Osteocyte (in vitro differentiated cells): Measurements from ENCODE around the gene TLE7. TPM values are rescaled to one million over a fixed set of nuclear protein-coding genes. Genes with fewer than 3 reads are reported as not detected.

Experiments
- DNase-seq: peaks from one replicate; pipeline ENCODE4 v3.0.0; 2021; ENCODE audit warnings: mixed read lengths; ENCODE audit not compliant: unreplicated experiment; ENCODE audit errors: extremely low spot score
- H3K27ac Mint-ChIP-seq: one replicate; pipeline ENCODE4 v1.8.0; 2021; ENCODE audit warnings: mild to moderate bottlenecking, mixed read lengths; ENCODE audit not compliant: unreplicated experiment
- H3K27me3 Mint-ChIP-seq: one replicate; pipeline ENCODE4 v1.8.0; 2021; ENCODE audit warnings: mixed read lengths; ENCODE audit not compliant: unreplicated experiment
- H3K36me3 Mint-ChIP-seq: one replicate; pipeline ENCODE4 v1.8.0; 2021; ENCODE audit warnings: mixed read lengths; ENCODE audit not compliant: unreplicated experiment
- H3K4me1 Mint-ChIP-seq: one replicate; pipeline ENCODE4 v1.8.0; 2021; ENCODE audit warnings: mixed read lengths; ENCODE audit not compliant: unreplicated experiment
- H3K4me3 Mint-ChIP-seq: one replicate; pipeline ENCODE4 v1.8.0; 2021; ENCODE audit warnings: mild to moderate bottlenecking, moderate library complexity, mixed read lengths; ENCODE audit not compliant: unreplicated experiment
- H3K9me3 Mint-ChIP-seq: one replicate; pipeline ENCODE4 v1.8.0; 2021; ENCODE audit warnings: mixed read lengths; ENCODE audit not compliant: unreplicated experiment
- total RNA-seq: library from RNA; stranded (reverse); gene quantifications from 2 replicates; pipeline ENCODE4 v1.2.1, GENCODE V29; 2021
- TF ChIP-seq, protein P1 (sequence below): fragments of 200-600 bp; sonication (generic); IDR thresholded peaks from 2 replicates; pipeline ENCODE4 v1.5.0; 2021; ENCODE audit warnings: antibody characterized with exemption, mild to moderate bottlenecking, moderate library complexity

Gene TLE7
- total RNA-seq, 1 donor from 2014 or later = not detected

DNA sequence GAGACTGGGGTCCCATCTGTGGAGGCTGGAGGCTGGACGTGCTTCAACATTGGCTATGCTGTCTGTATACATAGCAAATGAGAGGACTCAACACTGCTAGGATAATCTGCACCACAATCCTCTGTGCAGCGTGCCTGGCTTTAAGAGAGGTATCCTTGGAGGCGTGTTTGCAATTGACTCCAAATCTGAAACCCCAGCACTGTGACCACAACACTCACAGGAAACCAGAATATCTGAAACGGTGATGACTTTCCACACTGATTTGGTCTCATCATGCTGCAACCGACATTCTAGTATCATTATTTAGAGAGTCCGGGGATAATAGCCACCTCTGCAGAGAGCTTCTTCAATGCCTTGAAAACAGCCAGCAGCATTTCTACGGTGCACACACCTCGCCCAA is 35.1 kb downstream of the TLE7 start:
- H3K4me3 Mint-ChIP-seq = no peak overlapping the region
- H3K27me3 Mint-ChIP-seq = peaks cover 15% of the 10 kb centered on the region
- no peaks in the 10 kb centered on the region for H3K4me1 Mint-ChIP-seq
- DNase-seq = no peak
- H3K36me3 Mint-ChIP-seq = no peaks in the 10 kb centered on the region
- H3K27ac Mint-ChIP-seq = no peak overlapping the region
- TF ChIP-seq, protein P1, sequence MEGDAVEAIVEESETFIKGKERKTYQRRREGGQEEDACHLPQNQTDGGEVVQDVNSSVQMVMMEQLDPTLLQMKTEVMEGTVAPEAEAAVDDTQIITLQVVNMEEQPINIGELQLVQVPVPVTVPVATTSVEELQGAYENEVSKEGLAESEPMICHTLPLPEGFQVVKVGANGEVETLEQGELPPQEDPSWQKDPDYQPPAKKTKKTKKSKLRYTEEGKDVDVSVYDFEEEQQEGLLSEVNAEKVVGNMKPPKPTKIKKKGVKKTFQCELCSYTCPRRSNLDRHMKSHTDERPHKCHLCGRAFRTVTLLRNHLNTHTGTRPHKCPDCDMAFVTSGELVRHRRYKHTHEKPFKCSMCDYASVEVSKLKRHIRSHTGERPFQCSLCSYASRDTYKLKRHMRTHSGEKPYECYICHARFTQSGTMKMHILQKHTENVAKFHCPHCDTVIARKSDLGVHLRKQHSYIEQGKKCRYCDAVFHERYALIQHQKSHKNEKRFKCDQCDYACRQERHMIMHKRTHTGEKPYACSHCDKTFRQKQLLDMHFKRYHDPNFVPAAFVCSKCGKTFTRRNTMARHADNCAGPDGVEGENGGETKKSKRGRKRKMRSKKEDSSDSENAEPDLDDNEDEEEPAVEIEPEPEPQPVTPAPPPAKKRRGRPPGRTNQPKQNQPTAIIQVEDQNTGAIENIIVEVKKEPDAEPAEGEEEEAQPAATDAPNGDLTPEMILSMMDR = no peak
- no peaks in the 10 kb centered on the region for H3K9me3 Mint-ChIP-seq

GRCh38 chr16:71406316-71406715 is 35.5 kb downstream of the TLE7 start:
- Mint-ChIP-seq H3K36me3 (no peaks in the 10 kb centered on the region), H3K27ac (no peak overlapping the region), H3K4me3 (no peak overlapping the region), H3K4me1 (no peaks in the 10 kb centered on the region), H3K27me3 (peaks cover 12% of the 10 kb centered on the region), H3K9me3 (no peaks in the 10 kb centered on the region)
- TF ChIP-seq, protein P1 = no peak
- no peak for DNase-seq

GRCh38 chr16:71404364-71404763 is 37.5 kb downstream of the TLE7 start:
- Mint-ChIP-seq H3K4me1 (no peaks in the 10 kb centered on the region), H3K27ac (no peak overlapping the region), H3K27me3 (peaks cover 6% of the 10 kb centered on the region), H3K36me3 (no peaks in the 10 kb centered on the region), H3K4me3 (no peak overlapping the region), H3K9me3 (no peaks in the 10 kb centered on the region)
- no peak for DNase-seq
- TF ChIP-seq, protein P1 = no peak

DNA sequence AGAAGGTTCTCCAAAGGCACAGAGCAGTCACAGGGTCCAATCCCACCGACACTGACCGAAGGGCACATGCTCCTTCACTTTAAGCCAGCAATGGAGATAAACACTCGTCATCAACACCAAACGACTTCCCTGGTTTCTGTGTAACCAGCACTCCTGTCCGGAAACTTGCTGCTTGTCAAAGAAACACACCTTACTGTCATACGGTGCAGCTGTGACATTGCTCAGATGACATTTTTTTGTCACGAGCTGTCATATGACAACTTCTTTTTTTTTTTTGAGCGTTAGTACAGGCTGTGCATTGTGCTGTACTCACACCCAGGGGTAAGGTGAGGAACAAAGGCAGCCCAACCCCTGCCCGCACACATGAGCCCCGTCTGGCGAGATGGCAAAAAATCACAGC is 39.2 kb downstream of the TLE7 start:
- Mint-ChIP-seq H3K27ac (no peak overlapping the region), H3K27me3 (peaks cover 2% of the 10 kb centered on the region), H3K4me1 (no peaks in the 10 kb centered on the region), H3K4me3 (no peak overlapping the region), H3K36me3 (no peaks in the 10 kb centered on the region), H3K9me3 (no peaks in the 10 kb centered on the region)
- no peak for DNase-seq
- TF ChIP-seq, protein P1 = no peak

DNA sequence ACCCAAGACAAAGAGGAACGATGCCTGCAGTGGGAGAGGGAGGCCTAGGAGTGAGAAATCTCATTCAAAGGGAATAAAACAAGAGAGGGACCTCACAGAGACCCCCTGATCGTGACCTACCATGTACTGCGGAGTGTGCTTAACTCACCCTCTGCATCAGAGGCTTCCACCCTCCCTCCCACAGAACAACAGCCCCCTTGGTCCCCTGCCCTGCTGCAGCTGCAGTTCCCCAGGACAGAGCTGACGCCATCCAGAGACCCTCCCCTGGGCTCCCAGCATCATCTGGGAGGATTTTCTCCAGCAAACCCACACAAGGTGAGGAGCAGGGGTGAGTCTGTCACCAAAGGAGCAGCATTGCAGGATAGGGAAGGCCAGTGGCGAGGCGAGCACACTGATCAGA is 39.8 kb downstream of the TLE7 start:
- no peak overlapping the region for H3K27ac Mint-ChIP-seq
- no peak overlapping the region for H3K4me3 Mint-ChIP-seq
- H3K36me3 Mint-ChIP-seq = no peaks in the 10 kb centered on the region
- H3K9me3 Mint-ChIP-seq = no peaks in the 10 kb centered on the region
- TF ChIP-seq, protein P1 = no peak
- H3K27me3 Mint-ChIP-seq = peaks cover 2% of the 10 kb centered on the region
- DNase-seq = no peak
- no peaks in the 10 kb centered on the region for H3K4me1 Mint-ChIP-seq
